ENCODE data around the gene CXCL12. TPM values are rescaled to one million over a fixed set of nuclear protein-coding genes. Genes with fewer than 3 reads are reported as not detected.

CXCL12 gene
- total RNA-seq, 1 experiment from 2014 or later: 0.47 TPM

DNA sequence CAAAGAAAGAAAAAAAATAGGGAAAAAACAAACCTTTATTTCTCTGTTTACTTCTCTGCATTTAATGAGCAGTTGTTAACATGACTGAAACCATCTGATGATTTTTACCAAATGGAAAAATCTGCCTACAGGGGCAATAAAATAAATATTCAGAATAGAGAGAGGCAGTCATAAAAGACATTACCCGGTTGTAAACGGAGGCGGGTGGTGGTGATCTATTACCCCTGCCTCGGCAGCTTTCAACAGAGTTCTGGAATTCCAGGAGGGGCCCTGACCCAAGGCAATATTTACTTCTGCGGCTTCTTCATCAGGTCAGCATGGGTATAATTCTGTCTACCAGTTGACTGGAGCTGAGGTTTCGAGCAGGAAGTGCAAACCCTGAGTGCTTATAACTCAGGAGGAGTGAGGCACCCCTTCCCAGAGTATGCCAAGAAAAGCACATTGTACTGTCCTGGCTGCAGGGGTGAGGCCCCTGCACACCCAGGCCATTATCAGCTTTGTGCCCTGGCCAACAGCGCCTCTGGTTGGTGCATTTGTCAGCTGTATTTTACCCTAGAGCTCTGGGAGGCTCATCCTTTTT is 8.2 kb upstream of the CXCL12 start:
- ATAC-seq (no peak), DNase-seq (ENCODE audit: low read depth, low spot score) (no peak)
- Histone ChIP-seq H3K36me3 (ENCODE audit: control insufficient read depth in 1 of 2, insufficient read depth in 2 of 2, low read length in 2 of 2) (no peaks in the 10 kb centered on the region), H3K27me3 (ENCODE audit: insufficient read depth, low read length) (peaks cover 32% of the 10 kb centered on the region; the same call in 1 of the 2 replicates), H2AFZ (ENCODE audit: low read depth, low read length, poor library complexity, severe bottlenecking) (no peak overlapping the region), H3K9ac (ENCODE audit: low read length) (no peak overlapping the region), H3K4me2 (ENCODE audit: low read length) (no peak overlapping the region), H3K9me3 (ENCODE audit: control insufficient read depth in 1 of 2, insufficient read depth in 1 of 2, low read depth in 1 of 2, low read length in 2 of 2) (no peaks in the 10 kb centered on the region), H3K79me2 (ENCODE audit: insufficient read depth, low read length) (no peaks in the 10 kb centered on the region), H3K27ac (ENCODE audit: low read depth, low read length) (no peak overlapping the region), H3K4me1 (ENCODE audit: control insufficient read depth in 1 of 2, insufficient read depth in 2 of 2, low read length in 2 of 2) (no peaks in the 10 kb centered on the region), H3K4me3 (replicated peaks in 1 of 2; ENCODE audit: low read depth in 1 of 2, low read length in 2 of 2) (no peak overlapping the region), H3K9me2 (ENCODE audit: insufficient read depth) (no peaks in the 10 kb centered on the region), H4K20me1 (ENCODE audit: insufficient read depth) (no peaks in the 10 kb centered on the region)
- ChIA-PET CTCF (no interaction called here), RAD21 (ENCODE audit: low non-redundant PET in 1 of 2, low total read pairs in 2 of 2, uncharacterized antibody in 2 of 2, unreplicated experiment in 2 of 2) (no interaction called here), POLR2A (no interaction called here)
- intact Hi-C loops (cut with micrococcal nuclease): no loop called here
- no TSS peak for BruUV-seq (replicated peaks)
- TF ChIP-seq ZFX (IDR thresholded peaks at IDR 0.05) (no peak), CEBPB (IDR thresholded peaks at IDR 0.05; ENCODE audit: low read depth) (no peak)

DNA sequence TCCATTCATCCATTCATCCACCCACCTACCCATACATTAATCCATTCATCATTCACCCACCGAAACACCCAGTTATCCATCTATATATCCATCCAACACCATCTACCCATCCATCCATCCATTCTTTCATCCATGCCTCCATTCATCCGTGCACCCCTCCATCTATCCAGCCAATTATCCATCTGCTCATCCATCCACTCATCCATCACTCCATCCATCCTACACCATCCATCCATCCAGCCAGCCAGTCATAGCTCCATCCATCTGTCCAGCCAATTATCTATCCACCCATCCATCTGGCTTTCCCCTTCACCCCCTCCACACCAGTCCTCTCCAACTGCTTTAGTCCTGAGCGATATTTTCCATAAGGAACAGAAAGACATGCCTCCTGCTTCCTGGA is 7.5 kb upstream of the CXCL12 start:
- ChIA-PET POLR2A (no interaction called here), CTCF (no interaction called here), RAD21 (ENCODE audit: low non-redundant PET in 1 of 2, low total read pairs in 2 of 2, uncharacterized antibody in 2 of 2, unreplicated experiment in 2 of 2) (no interaction called here)
- ATAC-seq: no peak
- DNase-seq (ENCODE audit: low read depth, low spot score): no peak
- Histone ChIP-seq H3K79me2 (ENCODE audit: insufficient read depth, low read length) (no peaks in the 10 kb centered on the region), H2AFZ (ENCODE audit: low read depth, low read length, poor library complexity, severe bottlenecking) (no peak overlapping the region), H3K27me3 (ENCODE audit: insufficient read depth, low read length) (peaks cover 32% of the 10 kb centered on the region; the same call in 1 of the 2 replicates), H3K9me3 (ENCODE audit: control insufficient read depth in 1 of 2, insufficient read depth in 1 of 2, low read depth in 1 of 2, low read length in 2 of 2) (no peaks in the 10 kb centered on the region), H3K36me3 (ENCODE audit: control insufficient read depth in 1 of 2, insufficient read depth in 2 of 2, low read length in 2 of 2) (no peaks in the 10 kb centered on the region), H3K9ac (ENCODE audit: low read length) (no peak overlapping the region), H3K4me2 (ENCODE audit: low read length) (no peak overlapping the region), H3K4me3 (replicated peaks in 1 of 2; ENCODE audit: low read depth in 1 of 2, low read length in 2 of 2) (no peak overlapping the region), H4K20me1 (ENCODE audit: insufficient read depth) (no peaks in the 10 kb centered on the region), H3K9me2 (ENCODE audit: insufficient read depth) (no peaks in the 10 kb centered on the region), H3K27ac (ENCODE audit: low read depth, low read length) (no peak overlapping the region), H3K4me1 (ENCODE audit: control insufficient read depth in 1 of 2, insufficient read depth in 2 of 2, low read length in 2 of 2) (no peaks in the 10 kb centered on the region)
- BruUV-seq (replicated peaks): no TSS peak
- intact Hi-C loops (cut with micrococcal nuclease): no loop called here
- TF ChIP-seq FOSL1 (IDR thresholded peaks at IDR 0.05; ENCODE audit: low read depth): no peak
- TF ChIP-seq CEBPB (IDR thresholded peaks at IDR 0.05; ENCODE audit: low read depth): no peak
- no peak for TF ChIP-seq SIN3A (IDR thresholded peaks at IDR 0.05; ENCODE audit: low read depth)
- no peak for TF ChIP-seq POLR2AphosphoS5 (IDR thresholded peaks at IDR 0.05; ENCODE audit: low read depth, low read length)
- TF ChIP-seq, protein P1, sequence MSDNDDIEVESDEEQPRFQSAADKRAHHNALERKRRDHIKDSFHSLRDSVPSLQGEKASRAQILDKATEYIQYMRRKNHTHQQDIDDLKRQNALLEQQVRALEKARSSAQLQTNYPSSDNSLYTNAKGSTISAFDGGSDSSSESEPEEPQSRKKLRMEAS (IDR thresholded peaks at IDR 0.05): no peak
- TF ChIP-seq, protein P2, sequence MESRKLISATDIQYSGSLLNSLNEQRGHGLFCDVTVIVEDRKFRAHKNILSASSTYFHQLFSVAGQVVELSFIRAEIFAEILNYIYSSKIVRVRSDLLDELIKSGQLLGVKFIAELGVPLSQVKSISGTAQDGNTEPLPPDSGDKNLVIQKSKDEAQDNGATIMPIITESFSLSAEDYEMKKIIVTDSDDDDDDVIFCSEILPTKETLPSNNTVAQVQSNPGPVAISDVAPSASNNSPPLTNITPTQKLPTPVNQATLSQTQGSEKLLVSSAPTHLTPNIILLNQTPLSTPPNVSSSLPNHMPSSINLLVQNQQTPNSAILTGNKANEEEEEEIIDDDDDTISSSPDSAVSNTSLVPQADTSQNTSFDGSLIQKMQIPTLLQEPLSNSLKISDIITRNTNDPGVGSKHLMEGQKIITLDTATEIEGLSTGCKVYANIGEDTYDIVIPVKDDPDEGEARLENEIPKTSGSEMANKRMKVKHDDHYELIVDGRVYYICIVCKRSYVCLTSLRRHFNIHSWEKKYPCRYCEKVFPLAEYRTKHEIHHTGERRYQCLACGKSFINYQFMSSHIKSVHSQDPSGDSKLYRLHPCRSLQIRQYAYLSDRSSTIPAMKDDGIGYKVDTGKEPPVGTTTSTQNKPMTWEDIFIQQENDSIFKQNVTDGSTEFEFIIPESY (IDR thresholded peaks at IDR 0.05; ENCODE audit: extremely low read depth, insufficient replicate concordance, low read length): no peak
- no peak for TF ChIP-seq RAD21 (IDR thresholded peaks at IDR 0.05; ENCODE audit: low read depth)
- TF ChIP-seq CTCF (IDR thresholded peaks at IDR 0.05 in 2 of 3, conservative IDR thresholded peaks at IDR 0.05 in 1 of 3; ENCODE audit: borderline replicate concordance in 1 of 3, insufficient read depth in 1 of 3, low read depth in 2 of 3, low read length in 2 of 3): no peak
- TF ChIP-seq TCF7L2 (IDR thresholded peaks at IDR 0.05; ENCODE audit: borderline replicate concordance, extremely low read depth, insufficient read depth, insufficient read length): no peak
- no peak for TF ChIP-seq EZH2 (IDR thresholded peaks at IDR 0.05)
- TF ChIP-seq CBX3 (IDR thresholded peaks at IDR 0.05; ENCODE audit: low read depth): no peak
- TF ChIP-seq POLR2A (IDR thresholded peaks at IDR 0.05; ENCODE audit: borderline replicate concordance, extremely low read depth, insufficient read depth, insufficient read length): no peak
- TF ChIP-seq YY1 (IDR thresholded peaks at IDR 0.05; ENCODE audit: extremely low read depth, insufficient replicate concordance, low read depth, low read length): no peak
